ENCODE measurements around the gene CRYBG3.

- TF ChIP-seq CTCF (IDR thresholded peaks at IDR 0.05) (no peak), POLR2A (IDR thresholded peaks at IDR 0.05) (no peak), EP300 (IDR thresholded peaks at IDR 0.05) (no peak)
Observed at GRCh38 chr3:97954228-97954827, 132.5 kb downstream of the CRYBG3 start.

Measured in ovary (tissue), 3 donors.